Glutamatergic neuron (in vitro differentiated cells): ENCODE results near the gene PTPRT. TPM values are rescaled to one million over a fixed set of nuclear protein-coding genes. Genes with fewer than 3 reads are reported as not detected.

ENCODE experiments used
- DNase-seq: peaks from one replicate; pipeline ENCODE4 v3.0.0; 2022
- H3K27ac Mint-ChIP-seq: one replicate; pipeline ENCODE4 v1.8.0; 2020; ENCODE audit warnings: mild to moderate bottlenecking, mixed read lengths, inconsistent platforms; ENCODE audit not compliant: unreplicated experiment
- H3K27me3 Mint-ChIP-seq: one replicate; pipeline ENCODE4 v1.8.0; 2020; ENCODE audit warnings: mild to moderate bottlenecking, moderate library complexity, mixed read lengths, inconsistent platforms; ENCODE audit not compliant: unreplicated experiment
- H3K36me3 Mint-ChIP-seq: one replicate; pipeline ENCODE4 v1.8.0; 2020; ENCODE audit warnings: mild to moderate bottlenecking, mixed read lengths, inconsistent platforms; ENCODE audit not compliant: unreplicated experiment
- H3K4me1 Mint-ChIP-seq: one replicate; pipeline ENCODE4 v1.8.0; 2020; ENCODE audit warnings: mild to moderate bottlenecking, low read depth, mixed read lengths, inconsistent platforms; ENCODE audit not compliant: unreplicated experiment
- H3K4me3 Mint-ChIP-seq: one replicate; pipeline ENCODE4 v1.8.0; 2020; ENCODE audit warnings: mild to moderate bottlenecking, mixed read lengths, inconsistent platforms; ENCODE audit not compliant: unreplicated experiment
- H3K9me3 Mint-ChIP-seq: one replicate; pipeline ENCODE4 v1.8.0; 2020; ENCODE audit warnings: mild to moderate bottlenecking, moderate library complexity, mixed read lengths, inconsistent platforms; ENCODE audit not compliant: unreplicated experiment
- CTCF ChIP-seq: fragments of 200-600 bp; sonication (generic); IDR thresholded peaks from one replicate; pipeline ENCODE4 v1.5.0; 2021; ENCODE audit not compliant: partially characterized antibody, unreplicated experiment
- total RNA-seq: library from RNA; stranded (reverse); fragmentation: NEBNext Ultra II Directional; extraction: Animal tissue kit (Norgen Biotek cat#: 25700); gene quantifications from one replicate; pipeline ENCODE4 v1.2.1, GENCODE V29; 2021; ENCODE audit not compliant: unreplicated experiment

PTPRT gene
- total RNA-seq, 1 donor from 2014 or later, result 1.9 TPM

GRCh38 chr20:42957704-42958095 lies 232.0 kb downstream of the PTPRT start:
- no peak overlapping the region for H3K4me3 Mint-ChIP-seq

GRCh38 chr20:42957018-42957703 lies 232.5 kb downstream of the PTPRT start:
- H3K4me1 Mint-ChIP-seq, result peaks cover 2% of the 10 kb centered on the region
- no peaks in the 10 kb centered on the region for H3K9me3 Mint-ChIP-seq
- DNase-seq, result no peak
- no peak for TF ChIP-seq CTCF
- no peak overlapping the region for H3K4me3 Mint-ChIP-seq
- peaks cover 1% of the 10 kb centered on the region for H3K27me3 Mint-ChIP-seq
- no peaks in the 10 kb centered on the region for H3K36me3 Mint-ChIP-seq
- H3K27ac Mint-ChIP-seq, result no peak overlapping the region

More at GRCh38 chr20:42957704-42958095, 232.0 kb downstream of the PTPRT start:
- Mint-ChIP-seq H3K9me3 (no peaks in the 10 kb centered on the region), H3K27ac (no peak overlapping the region), H3K27me3 (peaks cover 1% of the 10 kb centered on the region), H3K4me1 (peaks cover 2% of the 10 kb centered on the region), H3K36me3 (no peaks in the 10 kb centered on the region)
- DNase-seq, result no peak
- TF ChIP-seq CTCF, result no peak

- TF ChIP-seq CTCF, result no peak
- DNase-seq, result no peak
- Mint-ChIP-seq H3K9me3 (no peaks in the 10 kb centered on the region), H3K27ac (no peak overlapping the region), H3K36me3 (no peaks in the 10 kb centered on the region), H3K4me3 (no peak overlapping the region), H3K4me1 (peaks cover 2% of the 10 kb centered on the region), H3K27me3 (peaks cover 1% of the 10 kb centered on the region)
These were observed 234.0 kb downstream of the PTPRT start for GRCh38 chr20:42955713-42956112.

- Mint-ChIP-seq H3K4me1 (peaks cover 2% of the 10 kb centered on the region), H3K36me3 (no peaks in the 10 kb centered on the region), H3K9me3 (no peaks in the 10 kb centered on the region), H3K4me3 (no peak overlapping the region), H3K27me3 (no peaks in the 10 kb centered on the region), H3K27ac (no peak overlapping the region)
- no peak for DNase-seq
- TF ChIP-seq CTCF, result no peak
These were observed 234.8 kb downstream of the PTPRT start for GRCh38 chr20:42954951-42955350.

- no peak overlapping the region for H3K27ac Mint-ChIP-seq
- peaks cover 1% of the 10 kb centered on the region for H3K27me3 Mint-ChIP-seq
- peaks cover 2% of the 10 kb centered on the region for H3K9me3 Mint-ChIP-seq
- DNase-seq, result no peak
- peak; percentile 41 for TF ChIP-seq CTCF
- no peaks in the 10 kb centered on the region for H3K4me1 Mint-ChIP-seq
- H3K36me3 Mint-ChIP-seq, result no peaks in the 10 kb centered on the region
- no peak overlapping the region for H3K4me3 Mint-ChIP-seq
These were observed 239.8 kb downstream of the PTPRT start for GRCh38 chr20:42949950-42950349.
